Muscle of back (tissue), 11 donors: ENCODE measurements around the gene BAIAP2L1. TPM values are rescaled to one million over a fixed set of nuclear protein-coding genes. Genes with fewer than 3 reads are reported as not detected.

Source experiments
- DNase-seq, 3 donors: peaks; one replicate each; pipeline versions ENCODE4 v3.0.0 to v3.0.0-alpha.2; 2013
- polyA plus RNA-seq, 10 donors: library from polyadenylated mRNA; unstranded; fragments of 120-200 nt; gene quantifications; one replicate each; pipeline ENCODE4 v1.2.1, GENCODE V29; 2013; ENCODE audit not compliant: insufficient read length in 10 of 10

Gene BAIAP2L1
- polyA plus RNA-seq, 10 donors: 3.7 to 7.8 (median 6.0) TPM

GRCh38 chr7:98241674-98242241 is 159.1 kb downstream of the BAIAP2L1 start:
- no peak for DNase-seq

Other genes starting within 250 kb of the BAIAP2L1 start
- under 1 TPM in 5 of 10 donors, not detected in 5; 0.26 to 0.41 (median 0.37) TPM for gene BHLHA15, start 189.7 kb downstream of the BAIAP2L1 start, polyA plus RNA-seq
- gene TECPR1, start 148.9 kb downstream of the BAIAP2L1 start, polyA plus RNA-seq: 10 to 100 TPM; 12.8 to 22.1 (median 18.9) TPM
- 100 to 1,000 TPM in 1 of 10 donors, 10 to 100 TPM in 9; 74.5 to 100 (median 89.2) TPM for gene BRI3, start 119.4 kb downstream of the BAIAP2L1 start, polyA plus RNA-seq
- gene NPTX2, start 216.2 kb upstream of the BAIAP2L1 start, polyA plus RNA-seq: 10 to 100 TPM in 2 of 10 donors, 1 to 10 TPM in 8; 4.9 to 13.5 (median 9.0) TPM